GM18502 (cell line): Measurements from ENCODE around the gene MAD1L1.
"Not testable (repeated sequence)": the region's sequence is repeated elsewhere in the genome, so short reads cannot be mapped to it uniquely, and the experiment has no call there.

Experiments
- ATAC-seq: cut with Tn5 transposase; IDR thresholded peaks from one replicate; pipeline ENCODE4 v1.9.1; 2021; ENCODE audit warnings: mild to moderate bottlenecking; ENCODE audit not compliant: unreplicated experiment, poor library complexity

The MAD1L1 gene

DNA sequence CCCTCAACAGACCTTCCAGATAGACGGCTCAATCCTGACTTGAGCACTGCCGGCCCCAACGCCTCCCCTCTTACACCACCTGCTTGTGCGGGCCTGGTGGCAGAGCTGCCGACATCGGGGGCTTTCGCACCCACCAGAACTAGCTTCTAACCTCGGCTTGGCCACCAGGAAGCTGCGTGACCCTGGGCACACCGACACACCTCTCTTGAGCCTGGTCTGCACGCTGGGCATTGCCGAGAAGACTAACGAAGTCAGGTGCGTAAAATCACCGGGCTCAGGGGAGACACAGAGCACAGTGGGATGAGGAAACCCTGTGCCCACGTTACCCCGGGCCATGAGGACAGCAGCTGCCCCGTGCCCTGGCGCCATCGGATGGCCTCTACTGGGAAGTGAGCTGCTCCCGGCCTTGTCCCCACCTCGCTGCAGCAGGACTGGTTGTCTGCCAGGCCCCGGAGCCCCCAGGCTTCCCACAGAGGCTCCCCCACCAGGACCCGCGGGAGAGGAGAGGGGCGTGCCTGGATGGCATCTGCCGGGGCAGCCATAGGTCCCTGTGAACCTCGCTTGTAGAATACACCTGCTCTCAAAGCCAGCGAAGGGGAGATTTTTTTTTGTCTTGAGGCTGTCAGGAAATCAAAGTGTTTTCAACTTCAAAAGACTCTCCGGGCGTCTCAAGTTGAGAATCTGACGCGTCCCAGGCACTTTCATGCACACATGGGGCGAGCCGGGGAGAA, 408.4 kb downstream of the MAD1L1 start:
- not testable (repeated sequence) for ATAC-seq

DNA sequence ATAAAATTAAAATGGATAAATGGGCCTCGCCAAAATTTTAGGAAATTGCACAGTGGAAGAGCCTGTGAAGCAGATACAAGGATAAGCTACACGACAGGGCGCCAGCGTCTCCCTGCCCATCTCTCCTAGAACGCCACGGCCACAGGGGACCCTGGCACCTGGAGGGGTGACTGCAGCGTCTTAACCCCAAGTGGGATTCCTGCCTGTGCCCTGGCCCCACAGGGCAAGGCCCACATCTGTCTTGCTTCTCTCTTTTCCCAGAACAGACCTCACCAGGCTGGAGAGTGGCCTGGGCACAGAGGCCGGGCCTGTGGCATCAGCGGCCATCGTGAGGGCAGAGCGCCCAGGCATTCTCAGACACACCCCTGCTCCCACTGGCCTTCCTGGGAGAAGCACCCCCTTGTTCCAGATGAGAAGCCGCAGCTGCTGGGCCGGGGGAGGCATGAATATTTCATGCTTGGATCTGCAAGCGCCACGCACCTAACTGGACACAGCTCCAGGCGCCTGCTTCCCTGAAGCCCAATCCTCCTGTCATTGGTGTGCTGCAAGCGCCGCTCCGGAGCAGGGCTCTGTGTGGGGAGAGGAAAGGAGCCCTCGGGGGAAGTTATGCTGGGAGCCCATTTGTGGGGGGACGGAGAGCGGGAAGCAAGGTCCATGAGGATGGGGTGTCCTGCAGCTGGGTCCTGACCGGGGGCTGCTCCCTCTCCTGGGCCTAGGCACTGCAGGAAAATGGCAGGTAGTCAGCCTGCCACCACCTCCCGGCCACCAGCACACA, 409.2 kb downstream of the MAD1L1 start:
- ATAC-seq: no peak

DNA sequence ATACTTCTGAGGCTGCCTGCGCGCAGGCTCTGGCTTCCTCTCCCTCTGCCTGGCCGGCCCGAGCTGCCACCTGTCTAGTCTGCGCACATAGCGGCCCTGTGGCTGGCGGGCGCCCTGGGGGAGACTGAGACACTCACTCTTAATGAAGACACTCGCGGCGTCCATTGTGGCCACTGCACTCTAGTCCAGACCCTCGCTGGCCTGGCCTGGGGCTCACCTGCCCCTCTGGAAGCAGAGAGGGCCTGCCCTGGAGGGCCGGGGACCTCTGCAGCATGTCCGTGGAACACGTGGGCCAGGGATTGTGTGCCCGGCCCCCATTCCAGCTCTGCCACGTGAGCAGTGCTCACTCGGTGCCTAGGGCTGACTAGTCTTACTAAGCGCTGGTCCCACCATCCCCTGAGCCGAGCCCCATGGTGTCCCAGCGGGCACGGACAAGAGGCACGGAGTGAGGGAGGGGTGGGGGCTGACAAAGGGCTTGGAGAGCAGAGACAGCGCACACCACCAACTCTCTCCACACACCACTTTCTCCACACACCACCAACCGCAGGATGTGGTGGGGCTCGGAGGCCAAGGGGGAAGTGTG, 413.4 kb downstream of the MAD1L1 start:
- no peak for ATAC-seq

DNA sequence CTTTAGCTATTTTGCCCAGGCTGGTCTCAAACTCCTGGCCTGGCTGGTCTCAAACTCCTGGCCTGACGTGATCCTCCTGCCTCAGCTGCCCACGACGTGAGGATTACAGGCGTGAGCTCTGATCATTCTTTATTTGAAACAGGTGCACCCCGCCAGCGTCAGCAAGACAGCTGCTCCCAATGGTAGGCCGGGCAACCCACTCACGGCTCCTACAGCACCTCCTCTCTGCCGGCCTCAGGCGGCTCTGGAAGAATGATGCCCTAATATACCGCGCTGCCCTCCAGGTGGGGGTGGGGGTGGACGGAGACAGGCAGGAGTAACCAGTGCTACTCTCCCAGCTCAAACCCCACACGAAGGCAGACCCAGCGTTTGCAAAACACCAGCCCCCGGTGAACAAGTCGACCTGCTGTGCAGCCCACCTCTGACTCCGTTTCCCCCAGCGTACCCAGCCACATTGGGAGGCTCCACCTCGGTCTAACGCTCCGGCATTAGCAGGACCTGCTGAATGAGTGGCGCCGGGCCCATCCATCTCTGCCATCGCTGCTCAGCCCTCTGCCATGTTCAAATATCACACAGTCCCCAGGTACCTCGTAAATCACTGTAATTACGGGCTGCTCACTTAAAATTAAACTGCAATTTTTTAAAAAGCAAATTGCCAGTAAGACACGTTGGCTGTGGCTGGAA, 414.0 kb downstream of the MAD1L1 start:
- ATAC-seq: no peak

DNA sequence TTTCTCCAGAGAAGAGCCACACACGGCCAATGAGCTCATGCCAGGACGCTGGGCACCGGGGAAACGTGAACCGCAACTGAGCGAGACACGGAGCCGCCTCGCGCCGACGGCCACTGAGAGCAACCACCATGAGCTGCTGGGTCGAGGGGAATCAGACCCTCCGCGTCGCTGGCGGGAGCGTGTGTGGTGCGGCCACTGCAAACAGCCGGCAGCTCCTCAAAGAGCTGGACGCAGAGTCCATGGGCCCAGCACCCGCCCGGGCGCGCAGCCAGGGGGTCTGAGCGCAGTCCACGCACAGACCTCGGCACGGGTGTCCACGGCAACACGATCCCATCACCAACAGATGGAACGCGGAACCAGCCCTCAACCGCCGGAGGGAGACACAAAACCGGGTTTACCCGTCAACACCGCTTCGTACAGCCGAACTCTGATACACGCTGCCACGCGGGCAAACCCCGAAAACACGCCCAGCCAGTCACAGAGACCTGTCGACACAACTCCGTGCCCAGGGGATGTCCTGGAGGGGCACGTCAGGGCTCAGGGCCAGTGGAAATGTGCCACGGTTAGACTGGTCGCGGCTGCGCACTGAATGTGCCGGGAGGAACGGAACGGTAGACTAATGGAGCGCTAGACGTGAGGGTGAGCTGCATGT, 415.6 kb downstream of the MAD1L1 start:
- ATAC-seq: no peak

DNA sequence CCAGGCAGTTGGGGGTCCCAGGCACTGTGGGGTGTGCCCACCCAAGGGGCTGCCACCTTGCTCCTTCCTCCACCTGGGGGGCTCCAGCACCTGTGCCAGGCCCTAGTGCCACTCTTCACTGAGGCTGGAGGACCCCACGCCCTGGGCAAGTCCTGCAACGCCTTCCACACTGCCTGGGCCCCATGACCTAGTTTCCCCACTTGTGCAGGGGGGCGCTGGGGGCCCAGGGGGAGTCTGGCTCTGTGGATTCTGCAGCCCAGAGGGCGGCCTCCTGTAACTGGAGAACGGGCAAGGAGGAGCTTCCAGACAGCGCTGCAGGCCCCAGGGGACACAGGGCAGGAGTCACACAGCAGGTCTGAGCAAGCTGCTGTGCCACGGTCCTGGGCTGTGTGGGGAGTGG, 416.3 kb downstream of the MAD1L1 start:
- not testable (repeated sequence) for ATAC-seq

DNA sequence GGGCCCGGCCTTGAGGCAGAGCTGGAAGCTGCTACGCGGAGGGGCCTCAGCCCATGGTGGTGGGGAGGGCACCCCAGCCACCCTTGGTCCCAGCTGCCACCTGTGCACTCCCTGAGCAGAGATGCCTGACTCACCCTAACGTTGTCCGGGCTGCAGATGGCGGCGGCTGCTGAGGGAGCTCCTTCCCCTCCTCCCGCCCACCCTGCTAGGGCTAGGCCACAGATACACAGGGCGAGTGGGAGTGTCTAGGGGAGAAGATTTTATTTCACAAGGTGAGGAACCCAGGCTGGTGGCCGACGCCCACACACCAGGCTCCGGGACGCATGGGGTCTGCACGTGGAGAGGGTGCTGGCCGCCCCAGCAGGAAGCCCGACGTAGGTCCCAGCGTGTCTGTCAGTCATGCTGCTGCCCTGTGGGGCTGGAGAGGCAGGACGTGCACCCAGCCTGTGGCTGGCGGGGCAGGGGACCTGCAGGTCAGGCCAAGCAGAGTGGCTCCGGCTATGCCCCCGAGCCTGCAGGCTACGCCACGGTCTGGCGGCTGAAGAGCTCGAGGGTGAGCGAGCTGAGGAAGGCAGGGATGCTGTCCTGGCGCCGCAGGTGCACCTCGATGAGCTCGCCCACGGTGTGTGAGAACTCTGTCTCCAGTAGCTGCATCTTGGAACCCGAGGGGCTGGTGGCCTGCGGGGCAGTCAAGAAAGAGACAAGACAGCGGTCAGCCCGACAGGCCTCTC, 417.0 kb downstream of the MAD1L1 start:
- ATAC-seq: not testable (repeated sequence)

DNA sequence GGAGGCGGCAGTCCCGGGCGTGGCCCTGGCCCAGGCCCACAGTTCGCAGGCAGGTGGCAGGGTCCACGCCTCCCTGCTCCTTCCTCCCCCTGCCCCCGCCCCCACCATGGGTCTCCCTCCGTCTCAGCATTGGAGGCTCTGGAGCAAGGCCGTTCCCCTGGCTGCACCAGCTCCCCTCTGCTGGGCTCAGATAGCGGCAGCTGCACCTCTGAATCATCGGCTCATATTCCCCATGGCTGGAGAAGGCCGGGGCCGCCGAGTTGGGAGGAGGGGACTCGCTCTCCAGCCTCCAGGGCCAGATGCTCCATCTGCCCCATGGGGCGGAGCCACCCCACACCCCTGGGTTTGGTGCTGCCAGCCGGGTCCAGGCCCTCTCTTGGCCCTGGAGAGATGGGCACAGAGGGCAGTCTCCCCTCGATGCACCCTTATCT, 417.7 kb downstream of the MAD1L1 start:
- ATAC-seq: no peak

DNA sequence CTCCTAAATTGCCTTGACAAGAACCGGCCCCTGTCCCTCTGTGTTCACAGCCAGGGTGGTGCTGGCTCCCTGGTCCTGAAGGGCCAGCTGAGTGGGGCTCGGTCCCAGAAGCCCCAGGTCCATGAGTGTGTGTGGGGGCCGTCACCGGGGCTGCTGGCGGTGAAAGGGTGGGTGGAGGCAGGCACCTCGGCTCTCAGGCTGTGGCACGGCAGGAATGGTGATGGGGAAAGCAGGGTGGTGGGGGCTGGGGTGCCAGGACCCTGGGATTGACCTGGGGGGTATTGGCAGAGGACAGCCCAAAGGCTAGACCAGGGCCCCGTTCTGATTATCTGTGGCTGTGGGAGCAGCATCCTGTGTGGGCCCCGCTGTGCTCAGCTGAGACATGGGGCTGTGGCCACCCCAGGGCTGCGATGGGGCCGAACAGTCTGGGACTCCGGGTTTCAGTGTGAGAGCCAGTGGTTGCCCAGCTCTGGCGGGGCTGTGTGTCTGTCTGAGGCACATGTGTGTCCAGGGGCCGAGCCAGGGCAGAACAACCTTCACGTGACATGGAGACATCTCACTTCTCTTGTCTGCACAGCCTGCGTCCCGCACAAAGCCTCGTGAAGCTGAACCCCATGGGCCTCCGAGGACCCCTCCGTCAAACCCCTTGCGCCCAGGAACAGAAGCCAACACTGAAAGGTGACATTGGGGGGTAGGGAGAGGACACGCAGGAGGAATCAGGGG, 418.5 kb downstream of the MAD1L1 start:
- no peak for ATAC-seq

DNA sequence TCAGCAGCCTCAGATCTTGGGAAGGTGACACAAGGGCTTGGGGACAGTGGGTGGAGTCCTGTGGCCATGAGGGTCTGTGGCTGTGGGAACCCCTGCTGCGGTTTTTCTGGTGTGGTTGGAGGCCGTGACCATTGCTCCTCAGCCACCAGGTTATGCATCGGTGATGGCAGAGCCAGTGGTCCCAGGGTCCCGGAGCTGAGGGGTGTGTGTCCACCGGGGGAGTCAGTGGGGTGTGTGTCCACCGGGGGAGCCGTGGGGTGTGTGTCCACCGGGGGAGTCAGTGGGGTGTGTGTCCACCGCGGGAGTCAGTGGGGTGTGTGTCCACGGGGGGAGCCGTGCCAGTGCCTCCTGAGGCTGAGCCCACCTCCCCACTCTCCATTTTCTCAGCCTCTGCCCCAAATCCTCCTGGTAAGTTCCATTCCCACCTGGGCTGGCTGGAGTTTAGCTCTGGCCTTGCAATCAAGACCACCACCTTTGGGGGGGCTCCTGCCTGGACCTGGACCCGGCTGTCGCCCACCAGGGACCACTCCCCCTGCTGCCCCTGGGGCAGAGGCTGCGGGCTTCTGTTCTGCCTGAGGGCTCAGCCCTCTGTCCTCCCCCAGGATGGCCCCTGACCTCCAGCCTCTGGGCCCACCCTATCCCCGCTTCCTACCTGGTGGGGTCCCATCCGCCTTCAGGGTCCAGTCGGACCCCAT, 419.2 kb downstream of the MAD1L1 start:
- ATAC-seq: no peak

DNA sequence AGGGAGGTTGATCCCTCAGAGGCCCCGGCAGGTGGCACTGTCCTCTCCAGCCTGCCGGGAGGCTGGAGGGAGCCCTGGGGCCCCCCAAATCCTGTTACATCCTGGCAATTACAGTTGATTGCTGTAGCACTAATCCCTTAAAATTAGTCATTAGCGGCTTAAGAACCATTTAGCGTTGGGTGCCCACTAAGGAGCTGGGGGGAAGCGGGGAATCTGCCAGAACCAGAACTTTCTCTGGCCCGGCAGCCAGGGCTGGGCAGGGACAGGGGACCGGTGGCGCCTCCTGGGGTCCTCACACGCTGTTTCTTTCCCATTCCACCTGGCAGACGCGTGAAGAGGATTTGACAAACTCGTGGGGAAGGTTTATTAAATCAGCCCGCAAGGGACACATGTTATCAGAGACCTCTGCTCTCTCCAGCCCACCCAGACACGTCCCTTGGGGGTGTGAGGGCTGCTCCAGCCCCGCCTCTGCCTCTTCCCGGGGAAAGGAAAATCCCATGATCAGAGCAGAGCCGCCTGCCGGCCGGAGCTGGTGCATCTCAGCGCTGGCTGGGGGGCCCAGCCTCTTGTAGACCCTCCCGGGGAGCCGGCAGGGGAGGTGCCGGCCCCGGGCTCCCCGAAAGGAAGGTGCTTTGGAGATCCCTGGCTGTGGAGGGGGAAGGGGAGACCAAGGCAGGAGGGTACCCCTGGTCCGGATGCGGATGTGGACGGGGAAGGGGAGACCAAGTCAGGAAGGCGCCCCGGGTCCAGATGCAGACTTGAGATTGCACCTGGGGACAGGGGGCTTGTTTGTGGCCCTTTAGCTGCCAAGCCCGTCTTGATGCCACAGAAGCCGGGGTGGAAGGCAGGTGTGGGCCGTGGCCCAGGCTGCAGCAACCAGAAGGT, 420.0 kb downstream of the MAD1L1 start:
- ATAC-seq: no peak

DNA sequence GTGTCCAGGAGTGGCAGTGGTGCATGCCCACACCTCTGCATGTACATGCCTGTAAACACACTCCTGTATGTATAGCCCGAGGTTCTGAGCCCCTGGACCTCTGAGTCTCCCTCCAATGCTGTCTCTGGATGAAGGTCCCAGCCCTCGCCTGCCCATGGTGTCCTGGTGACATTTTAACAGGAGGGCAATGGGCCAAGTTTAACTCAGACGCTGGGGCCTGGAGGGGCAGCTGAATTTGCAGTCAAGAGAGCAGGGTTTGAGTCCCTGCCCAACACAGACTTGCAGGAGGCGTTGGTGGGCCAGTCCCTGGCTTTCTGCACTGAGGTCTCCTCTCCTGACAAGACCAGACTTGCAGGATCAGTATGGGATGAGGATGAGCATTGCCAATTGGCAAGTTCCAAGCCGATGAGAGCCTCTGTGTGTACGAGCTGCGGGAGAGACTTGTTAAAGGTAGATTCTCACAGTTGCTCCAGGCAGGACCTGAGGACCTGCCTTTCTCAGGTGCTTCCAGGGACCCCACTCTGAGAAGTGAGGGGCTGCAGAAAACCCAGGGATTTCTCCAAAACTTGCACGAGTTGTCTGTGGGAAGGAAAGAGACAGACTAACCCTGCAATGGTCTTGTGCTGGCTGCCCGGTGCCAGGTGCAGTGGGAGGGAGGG, 420.8 kb downstream of the MAD1L1 start:
- no peak for ATAC-seq

DNA sequence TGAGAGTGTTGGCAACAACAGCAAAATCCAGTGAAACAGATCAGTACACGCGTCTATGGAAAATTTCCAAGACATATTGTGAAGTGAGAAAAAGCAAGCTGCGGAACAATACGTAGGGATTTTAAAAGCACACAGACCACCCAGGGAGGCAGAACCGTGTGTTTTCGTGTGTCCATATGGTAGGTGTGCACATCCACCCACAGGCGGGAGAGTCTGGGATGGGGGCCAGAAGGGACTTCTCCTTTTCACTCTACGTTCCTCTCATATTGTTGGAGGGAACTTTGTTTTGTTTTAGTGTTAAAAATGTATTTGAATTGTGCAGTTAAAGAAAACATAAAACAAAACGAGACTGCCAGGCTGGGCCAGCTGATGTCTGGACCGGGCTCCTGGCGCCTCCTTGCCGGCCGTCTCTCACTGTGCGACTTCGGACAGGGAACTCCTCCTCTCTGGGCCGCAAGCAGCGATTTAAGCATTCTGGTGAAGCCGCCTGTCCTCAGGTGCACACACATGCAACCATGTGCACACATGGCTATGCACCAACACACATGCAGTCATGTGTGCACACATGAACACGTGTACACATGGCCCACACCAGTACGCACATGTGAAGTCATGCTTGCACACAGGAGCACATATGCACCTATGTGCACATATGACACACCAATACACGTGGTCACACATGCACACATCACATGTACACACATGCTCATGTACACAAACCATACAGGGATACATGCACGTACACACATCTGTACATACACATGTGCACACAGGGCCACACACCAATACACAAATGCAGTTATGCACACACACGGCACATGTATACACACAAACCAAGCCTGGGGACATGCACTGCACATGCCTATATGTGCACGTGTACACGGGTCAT, 421.5 kb downstream of the MAD1L1 start:
- ATAC-seq: no peak

DNA sequence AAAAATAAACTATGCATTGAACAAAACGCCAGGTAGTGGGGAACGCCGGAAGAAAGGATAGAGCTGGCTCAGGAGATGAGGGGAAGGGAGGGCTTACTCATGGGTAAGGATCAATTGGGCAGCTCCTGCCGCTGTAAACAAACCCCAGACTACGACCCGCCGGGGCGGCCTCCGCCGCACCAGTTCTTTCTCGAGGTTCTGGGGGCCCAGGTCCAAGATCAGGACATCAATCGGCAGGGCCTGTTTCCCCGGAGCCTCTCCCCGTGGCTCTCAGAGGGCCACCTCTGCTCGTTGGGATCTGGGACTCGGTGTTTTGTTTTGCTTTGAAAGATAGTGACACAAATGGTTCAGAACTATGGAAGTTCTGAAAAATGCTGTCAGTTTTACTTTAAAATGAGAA, 422.2 kb downstream of the MAD1L1 start:
- ATAC-seq: no peak

DNA sequence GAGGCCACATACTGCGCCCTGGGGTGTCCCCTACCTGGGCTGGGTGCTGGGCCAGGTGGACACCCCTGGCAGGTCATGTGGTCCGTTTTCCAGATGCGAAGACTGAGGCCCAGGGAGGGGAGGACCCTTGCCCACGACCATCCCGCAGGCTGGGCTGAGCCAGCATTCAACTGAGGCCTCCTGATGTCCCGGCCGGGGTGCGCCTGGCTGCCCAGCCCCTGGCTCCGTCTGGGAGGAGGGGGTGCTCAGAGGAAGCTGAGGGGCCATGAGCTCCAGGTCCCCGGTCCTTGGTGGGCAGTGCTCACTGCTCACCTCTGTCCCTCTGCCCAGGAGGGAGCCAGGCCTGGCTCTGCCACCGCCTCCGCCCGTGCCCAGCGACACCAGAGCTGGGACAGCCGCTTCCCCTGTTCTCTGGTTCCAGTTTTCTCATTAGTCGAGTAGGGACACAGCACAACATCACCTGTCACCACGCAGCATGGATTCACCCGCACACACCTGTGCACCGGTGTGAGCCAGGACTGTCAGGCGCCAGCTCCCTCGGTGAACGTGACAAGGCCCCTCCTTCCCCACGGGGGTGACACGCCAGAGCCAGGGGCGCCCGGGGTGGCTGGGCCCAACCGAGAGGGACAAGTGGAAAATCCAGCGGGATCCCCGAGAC, 423.0 kb downstream of the MAD1L1 start:
- ATAC-seq: no peak

DNA sequence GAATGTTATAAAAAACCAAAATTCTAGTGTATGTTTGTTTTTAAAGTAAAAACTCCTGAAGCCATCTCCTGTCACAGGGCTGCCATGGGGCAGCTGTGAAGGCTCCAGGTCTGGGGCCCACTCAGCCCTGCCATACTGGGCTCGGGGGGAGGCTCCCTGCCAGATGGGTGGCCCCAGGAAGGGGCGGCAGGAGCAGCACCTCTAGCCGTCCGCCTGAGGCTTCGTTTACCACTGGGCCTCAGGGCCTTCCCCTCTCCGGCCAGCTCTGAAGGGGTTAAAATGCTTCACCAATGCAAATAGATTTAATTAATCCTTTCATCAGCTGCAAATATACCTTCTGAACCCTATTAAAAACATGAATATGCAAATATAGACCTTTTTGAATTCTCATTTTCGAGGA, 423.7 kb downstream of the MAD1L1 start:
- no peak for ATAC-seq
